Mesenchymal stem cell (in vitro differentiated cells and primary cell): Measurements from ENCODE around the gene SASH1.
A peak's percentile ranks its signal among the peaks of the same experiment; 100 is the strongest.

Experiments used
- DNase-seq: peaks from one replicate; pipeline ENCODE4 v3.0.0-alpha.2; 2013
- H2AFZ ChIP-seq: one replicate; pipeline ENCODE4 v1.6.1; 2013; ENCODE audit warnings: low read depth, mild to moderate bottlenecking, control low read depth, inconsistent platforms, low read length, moderate library complexity
- H2AK5ac ChIP-seq: 2 replicates; pipeline ENCODE4 v1.6.1; 2013; ENCODE audit warnings: low read length, moderate library complexity, mild to moderate bottlenecking, inconsistent platforms; ENCODE audit not compliant: severe bottlenecking
- H2BK120ac ChIP-seq: one replicate; pipeline ENCODE4 v1.6.1; 2013; ENCODE audit warnings: low read depth, mild to moderate bottlenecking, inconsistent platforms, low read length, moderate library complexity
- H2BK12ac ChIP-seq, 2 experiments: one replicate each; pipeline ENCODE4 v1.6.1; 2013; ENCODE audit warnings: inconsistent platforms in 2 of 2, low read length in 2 of 2, mild to moderate bottlenecking in 2 of 2, moderate library complexity in 2 of 2, control low read depth in 1 of 2
- H2BK15ac ChIP-seq: one replicate; pipeline ENCODE4 v1.6.1; 2013; ENCODE audit warnings: mild to moderate bottlenecking, low read depth, inconsistent platforms; ENCODE audit not compliant: poor library complexity, severe bottlenecking
- H2BK5ac ChIP-seq: 2 replicates; pipeline ENCODE4 v1.6.1; 2013; ENCODE audit warnings: low read depth, mild to moderate bottlenecking, low read length, control low read depth, inconsistent platforms; ENCODE audit not compliant: poor library complexity, severe bottlenecking
- H3K14ac ChIP-seq, 2 experiments: one replicate each; pipeline ENCODE4 v1.6.1; 2013; ENCODE audit warnings: inconsistent platforms in 2 of 2, low read length in 2 of 2, control low read depth in 1 of 2, mild to moderate bottlenecking in 1 of 2, moderate library complexity in 1 of 2
- H3K18ac ChIP-seq, 2 experiments: one replicate each; pipeline ENCODE4 v1.6.1; 2013; ENCODE audit warnings: inconsistent platforms in 2 of 2, low read length in 2 of 2, control low read depth in 1 of 2, low read depth in 1 of 2, mild to moderate bottlenecking in 1 of 2
- H3K23ac ChIP-seq, 2 experiments: one replicate each; pipeline ENCODE4 v1.6.1; 2013; ENCODE audit warnings: inconsistent platforms in 2 of 2, low read length in 2 of 2, mild to moderate bottlenecking in 2 of 2, moderate library complexity in 2 of 2, control low read depth in 1 of 2
- H3K27ac ChIP-seq: 2 replicates; pipeline ENCODE4 v1.5.1; 2013; ENCODE audit warnings: mild to moderate bottlenecking, moderate library complexity, low read length, control low read depth, inconsistent platforms; ENCODE audit not compliant: poor library complexity, severe bottlenecking
- H3K27me3 ChIP-seq, 2 experiments: 2 replicates each; pipeline versions ENCODE4 v1.6.1 to v1.7.0; 2013; ENCODE audit warnings: low read length in 2 of 2, mild to moderate bottlenecking in 2 of 2, moderate library complexity in 2 of 2, control low read depth in 1 of 2, inconsistent platforms in 1 of 2; ENCODE audit not compliant: control insufficient read depth in 1 of 2, insufficient read depth in 1 of 2
- H3K36me3 ChIP-seq, 2 experiments: 2 replicates each; pipeline versions ENCODE4 v1.6.1 to v1.7.0; 2013; ENCODE audit warnings: low read length in 2 of 2, control low read depth in 1 of 2, inconsistent platforms in 1 of 2, low read depth in 1 of 2, mild to moderate bottlenecking in 1 of 2; ENCODE audit not compliant: insufficient read depth in 2 of 2, control insufficient read depth in 1 of 2
- H3K4ac ChIP-seq, 2 experiments: one replicate each; pipeline ENCODE4 v1.6.1; 2013; ENCODE audit warnings: inconsistent platforms in 2 of 2, low read length in 2 of 2, mild to moderate bottlenecking in 2 of 2, moderate library complexity in 2 of 2, control low read depth in 1 of 2, low read depth in 1 of 2
- H3K4me1 ChIP-seq: 2 replicates; pipeline ENCODE4 v1.6.1; 2013; ENCODE audit warnings: low read depth, low read length, control low read depth; ENCODE audit not compliant: control insufficient read depth, insufficient read depth
- H3K4me2 ChIP-seq: 2 replicates; pipeline ENCODE4 v1.6.1; 2013; ENCODE audit warnings: low read length, mild to moderate bottlenecking, inconsistent platforms; ENCODE audit not compliant: poor library complexity, severe bottlenecking
- H3K4me3 ChIP-seq, 2 experiments: 2 replicates each; pipeline versions ENCODE4 v1.5.1 to v1.7.0; 2013; ENCODE audit warnings: low read length in 2 of 2, mild to moderate bottlenecking in 2 of 2, control low read depth in 1 of 2, low read depth in 1 of 2; ENCODE audit not compliant: insufficient read depth in 1 of 2
- H3K79me1 ChIP-seq: replicated peaks from 2 replicates; pipeline ENCODE4 v1.6.1; 2013; ENCODE audit warnings: mild to moderate bottlenecking, control low read depth, low read length, inconsistent platforms; ENCODE audit not compliant: poor library complexity, severe bottlenecking
- H3K9ac ChIP-seq: 2 replicates; pipeline ENCODE4 v1.7.0; 2013; ENCODE audit warnings: mild to moderate bottlenecking, low read length, moderate library complexity
- H3K9me3 ChIP-seq: 2 replicates; pipeline ENCODE4 v1.7.0; 2013; ENCODE audit warnings: mild to moderate bottlenecking, low read length; ENCODE audit not compliant: control insufficient read depth
- H4K8ac ChIP-seq: one replicate; pipeline ENCODE4 v1.6.1; 2013; ENCODE audit warnings: inconsistent platforms, mild to moderate bottlenecking, low read length, moderate library complexity
- H4K91ac ChIP-seq: one replicate; pipeline ENCODE4 v1.6.1; 2013; ENCODE audit warnings: mild to moderate bottlenecking, low read length, inconsistent platforms
- WGBS: methylation state at CpG from one replicate; pipeline ENCODE4 v1.1.7; 2013; ENCODE audit warnings: mixed read lengths; 5-methylcytosine and 5-hydroxymethylcytosine counted together

The SASH1 gene

GRCh38 chr6:148507774-148508173 lies 165.1 kb downstream of the SASH1 start:
- Histone ChIP-seq H3K27ac (no peak overlapping the region), H3K4me3 (peak overlapping the region in 1 of 2 experiments; percentile 94), H3K23ac (no peak overlapping the region), H4K8ac (no peak overlapping the region), H3K9ac (peak overlapping the region; percentile 98), H2BK120ac (no peak overlapping the region), H3K4me2 (no peak overlapping the region), H3K79me1 (peaks cover 14% of the 10 kb centered on the region), H2BK15ac (no peak overlapping the region), H2AFZ (no peak overlapping the region), H3K18ac (peak overlapping the region; percentile 16 to 59), H4K91ac (peak overlapping the region; percentile 72), H3K4me1 (peaks cover 7% of the 10 kb centered on the region), H3K36me3 (peaks cover 0 to 21% of the 10 kb centered on the region in 2 experiments), H2AK5ac (peak overlapping the region; percentile 35), H3K14ac (no peak overlapping the region), H3K4ac (peak overlapping the region in 1 of 2 experiments; percentile 56), H3K27me3 (no peaks in the 10 kb centered on the region), H2BK5ac (no peak overlapping the region), H3K9me3 (no peaks in the 10 kb centered on the region), H2BK12ac (no peak overlapping the region)
- 26% methylated on average over 5 of the region's 5 CpGs for WGBS
- peak; percentile 96 for DNase-seq

- Histone ChIP-seq H3K9ac (peak overlapping the region; percentile 98), H2AK5ac (no peak overlapping the region), H3K36me3 (peaks cover 0 to 24% of the 10 kb centered on the region in 2 experiments), H3K27ac (peak overlapping the region; percentile 93), H2BK5ac (no peak overlapping the region), H2BK12ac (peak overlapping the region; percentile 54 to 56), H2BK120ac (peak overlapping the region; percentile 88), H3K9me3 (no peaks in the 10 kb centered on the region), H3K4me1 (peaks cover 7% of the 10 kb centered on the region), H2AFZ (no peak overlapping the region), H3K79me1 (peaks cover 18% of the 10 kb centered on the region), H3K27me3 (no peaks in the 10 kb centered on the region), H3K4ac (peak overlapping the region in 1 of 2 experiments; percentile 71), H2BK15ac (no peak overlapping the region), H3K18ac (peak overlapping the region; percentile 29 to 34), H3K4me2 (peak overlapping the region; percentile 81), H3K14ac (peak overlapping the region in 1 of 2 experiments; percentile 32), H4K8ac (peak overlapping the region; percentile 83), H3K4me3 (peak overlapping the region in 1 of 2 experiments; percentile 94), H3K23ac (no peak overlapping the region), H4K91ac (no peak overlapping the region)
- WGBS, result 30% methylated on average over 11 of the region's 14 CpGs
- DNase-seq, result peak; percentile 89
Measured at GRCh38 chr6:148508401-148509041, 165.9 kb downstream of the SASH1 start.

- Histone ChIP-seq H3K4ac (peak overlapping the region in 1 of 2 experiments; percentile 71), H4K8ac (no peak overlapping the region), H2AK5ac (no peak overlapping the region), H3K23ac (no peak overlapping the region), H2BK12ac (peak overlapping the region in 1 of 2 experiments; percentile 86), H3K18ac (peak overlapping the region; percentile 34 to 96), H3K27ac (peak overlapping the region; percentile 93), H2BK5ac (no peak overlapping the region), H3K36me3 (peaks cover 0 to 20% of the 10 kb centered on the region in 2 experiments), H3K79me1 (peaks cover 23% of the 10 kb centered on the region), H3K27me3 (no peaks in the 10 kb centered on the region), H3K14ac (peak overlapping the region in 1 of 2 experiments; percentile 87), H3K9me3 (no peaks in the 10 kb centered on the region), H3K4me3 (peak overlapping the region in 1 of 2 experiments; percentile 94), H2BK15ac (peak overlapping the region; percentile 44), H3K9ac (peak overlapping the region; percentile 98), H3K4me1 (peaks cover 7% of the 10 kb centered on the region), H4K91ac (peak overlapping the region; percentile 67), H2AFZ (no peak overlapping the region), H3K4me2 (peak overlapping the region; percentile 81), H2BK120ac (peak overlapping the region; percentile 88)
- 67% methylated on average over 14 of the region's 14 CpGs for WGBS
- peak; percentile 48 for DNase-seq
Measured at GRCh38 chr6:148509119-148509799, 166.6 kb downstream of the SASH1 start.
